Measurements from ENCODE around the gene RPL37. TPM values are rescaled to one million over a fixed set of nuclear protein-coding genes. Genes with fewer than 3 reads are reported as not detected.

RPL37 gene
- total RNA-seq, 1 donor from 2014 or later, result 219 TPM

DNA sequence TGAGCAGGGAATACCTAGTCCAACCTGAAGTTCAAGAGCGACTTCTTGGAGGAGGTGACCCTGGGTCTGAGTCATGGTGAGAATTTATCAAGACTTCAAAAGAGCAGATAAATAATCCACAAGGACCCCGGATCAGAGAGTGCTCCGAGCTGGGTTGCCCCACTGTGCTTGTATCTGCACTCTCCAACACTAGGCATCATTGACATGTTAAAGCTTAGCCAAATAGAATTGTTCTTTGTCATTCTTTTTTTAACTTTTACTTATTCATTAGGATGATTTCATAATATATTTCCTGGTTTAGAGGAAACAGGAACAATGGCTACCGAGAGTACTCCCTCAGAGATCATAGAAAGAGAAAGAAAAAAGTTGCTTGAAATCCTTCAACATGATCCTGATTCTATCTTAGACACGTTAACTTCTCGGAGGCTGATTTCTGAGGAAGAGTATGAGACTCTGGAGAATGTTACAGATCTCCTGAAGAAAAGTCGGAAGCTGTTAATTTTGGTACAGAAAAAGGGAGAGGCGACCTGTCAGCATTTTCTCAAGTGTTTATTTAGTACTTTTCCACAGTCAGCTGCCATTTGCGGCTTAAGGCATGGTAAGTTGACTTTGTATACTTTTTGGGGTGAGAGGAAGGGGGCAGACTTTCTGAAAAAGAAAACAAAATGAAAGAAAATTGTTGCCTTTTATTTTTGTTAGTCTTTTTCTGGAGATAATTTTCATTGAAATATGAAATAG is 6.2 kb upstream of the RPL37 start, which contains the start of gene CARD6:
Gene CARD6 (plus strand): TSS at position 300 of the 738 bp plus-strand sequence. CDS start 16 bp downstream, at position 316.
- TF ChIP-seq CTCF (IDR thresholded peaks at IDR 0.05; ENCODE audit: insufficient read depth, low read length, poor library complexity, severe bottlenecking), result no peak
- DNase-seq (ENCODE audit: low read depth), result no peak
- Histone ChIP-seq H3K27me3 (ENCODE audit: control insufficient read depth, insufficient read depth, low read length) (no peaks in the 10 kb centered on the region), H3K36me3 (ENCODE audit: control insufficient read depth, insufficient read depth, low read length) (no peaks in the 10 kb centered on the region), H3K4me3 (ENCODE audit: low read depth, low read length) (peak within 1 kb of the TSS; percentile 7)

- H3K36me3 ChIP-seq (ENCODE audit: control insufficient read depth, insufficient read depth, low read length), result no peaks in the 10 kb centered on the region
- H3K27me3 ChIP-seq (ENCODE audit: control insufficient read depth, insufficient read depth, low read length), result no peaks in the 10 kb centered on the region
- DNase-seq (ENCODE audit: low read depth), result no peak
- no peak for TF ChIP-seq CTCF (IDR thresholded peaks at IDR 0.05; ENCODE audit: insufficient read depth, low read length, poor library complexity, severe bottlenecking)
- H3K4me3 ChIP-seq (ENCODE audit: low read depth, low read length), result no peak overlapping the region
These were observed 3.1 kb upstream of the RPL37 start for GRCh38 chr5:40838086-40838485.

DNA sequence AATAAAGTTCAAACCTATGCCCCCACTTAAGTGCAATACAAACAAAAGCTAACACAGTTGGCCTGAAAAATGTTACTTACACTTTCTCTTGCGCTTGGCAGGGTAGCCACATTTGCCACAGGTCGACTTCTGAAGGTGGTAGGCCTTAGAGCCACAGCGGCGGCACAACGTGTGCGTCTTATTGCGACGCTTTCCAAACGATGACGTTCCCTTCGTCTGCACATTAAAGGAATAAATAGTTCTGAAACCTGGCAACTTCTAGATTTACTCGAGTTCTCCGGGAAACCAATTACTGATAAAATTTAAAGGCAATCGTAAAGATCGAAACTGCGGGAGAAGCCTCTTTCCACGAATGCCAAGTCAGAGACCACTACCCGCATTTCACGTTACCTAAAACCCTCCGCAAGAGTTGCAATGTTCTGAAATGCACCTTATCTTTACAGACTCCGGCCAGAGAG is 602 bp downstream of the RPL37 start:
- peaks cover 1% of the 10 kb centered on the region for H3K36me3 ChIP-seq (ENCODE audit: control insufficient read depth, insufficient read depth, low read length)
- no peak for TF ChIP-seq CTCF (IDR thresholded peaks at IDR 0.05; ENCODE audit: insufficient read depth, low read length, poor library complexity, severe bottlenecking)
- H3K27me3 ChIP-seq (ENCODE audit: control insufficient read depth, insufficient read depth, low read length), result no peaks in the 10 kb centered on the region
- H3K4me3 ChIP-seq (ENCODE audit: low read depth, low read length), result peak overlapping the region; percentile 79
- no peak for DNase-seq (ENCODE audit: low read depth)

GRCh38 chr5:40833712-40834229 is 1.3 kb downstream of the RPL37 start:
- no peak for TF ChIP-seq CTCF (IDR thresholded peaks at IDR 0.05; ENCODE audit: insufficient read depth, low read length, poor library complexity, severe bottlenecking)
- H3K36me3 ChIP-seq (ENCODE audit: control insufficient read depth, insufficient read depth, low read length), result peaks cover 1% of the 10 kb centered on the region
- no peaks in the 10 kb centered on the region for H3K27me3 ChIP-seq (ENCODE audit: control insufficient read depth, insufficient read depth, low read length)
- no peak for DNase-seq (ENCODE audit: low read depth)
- H3K4me3 ChIP-seq (ENCODE audit: low read depth, low read length), result peak overlapping the region; percentile 79

GRCh38 chr5:40832345-40832744 is 2.7 kb downstream of the RPL37 start:
- peaks cover 1% of the 10 kb centered on the region for H3K36me3 ChIP-seq (ENCODE audit: control insufficient read depth, insufficient read depth, low read length)
- H3K4me3 ChIP-seq (ENCODE audit: low read depth, low read length), result no peak overlapping the region

More at GRCh38 chr5:40832345-40832744, 2.7 kb downstream of the RPL37 start:
- DNase-seq (ENCODE audit: low read depth), result no peak
- H3K27me3 ChIP-seq (ENCODE audit: control insufficient read depth, insufficient read depth, low read length), result no peaks in the 10 kb centered on the region
- TF ChIP-seq CTCF (IDR thresholded peaks at IDR 0.05; ENCODE audit: insufficient read depth, low read length, poor library complexity, severe bottlenecking), result no peak

Measured in kidney epithelial cell (primary cell).